HG02759 (cell line): ENCODE results near the gene FBP1.
"Not testable (repeated sequence)": the region's sequence is repeated elsewhere in the genome, so short reads cannot be mapped to it uniquely, and the experiment has no call there.

Experiments used
- ATAC-seq: cut with Tn5 transposase; IDR thresholded peaks from one replicate; pipeline ENCODE4 v1.9.1; 2021; ENCODE audit warnings: mild to moderate bottlenecking, moderate library complexity; ENCODE audit not compliant: unreplicated experiment

FBP1 gene

GRCh38 chr9:94623253-94623652, 16.1 kb downstream of the FBP1 start:
- no peak for ATAC-seq

- no peak for ATAC-seq
Observed at GRCh38 chr9:94622087-94622800, 17.1 kb downstream of the FBP1 start.

GRCh38 chr9:94619026-94619425, 20.3 kb downstream of the FBP1 start:
- no peak for ATAC-seq

- no peak for ATAC-seq
Observed at GRCh38 chr9:94613003-94613402, 26.3 kb downstream of the FBP1 start.

- no peak for ATAC-seq
Observed at GRCh38 chr9:94612071-94612470, 27.2 kb downstream of the FBP1 start.

- no peak for ATAC-seq
Observed at GRCh38 chr9:94611638-94612068, 27.7 kb downstream of the FBP1 start.

GRCh38 chr9:94610181-94610606, 29.1 kb downstream of the FBP1 start:
- no peak for ATAC-seq

- no peak for ATAC-seq
Observed at GRCh38 chr9:94607423-94607691, 32.0 kb downstream of the FBP1 start.

- ATAC-seq: no peak
Observed at GRCh38 chr9:94606646-94607422, 32.5 kb downstream of the FBP1 start.

- ATAC-seq: no peak
Observed at GRCh38 chr9:94603259-94604160, 35.8 kb downstream of the FBP1 start.

- ATAC-seq: no peak
Observed at GRCh38 chr9:94602666-94603065, 36.7 kb downstream of the FBP1 start.

GRCh38 chr9:94600715-94601114, 38.6 kb downstream of the FBP1 start:
- no peak for ATAC-seq

GRCh38 chr9:94600258-94600657, 39.1 kb downstream of the FBP1 start:
- no peak for ATAC-seq

GRCh38 chr9:94599102-94599501, 40.2 kb downstream of the FBP1 start:
- no peak for ATAC-seq

- no peak for ATAC-seq
Observed at GRCh38 chr9:94593459-94594345, 45.6 kb downstream of the FBP1 start, which contains the start of gene FBP2. Gene FBP2, minus strand, starts transcription at chr9:94593824. Its CDS starts 98 bp downstream, at chr9:94593726.

GRCh38 chr9:94592683-94593082, 46.6 kb downstream of the FBP1 start:
- not testable (repeated sequence) for ATAC-seq

GRCh38 chr9:94591876-94592275, 47.4 kb downstream of the FBP1 start:
- no peak for ATAC-seq

- not testable (repeated sequence) for ATAC-seq
Observed at GRCh38 chr9:94591046-94591545, 48.2 kb downstream of the FBP1 start.

GRCh38 chr9:94588681-94589080, 50.6 kb downstream of the FBP1 start:
- ATAC-seq: no peak

- no peak for ATAC-seq
Observed at GRCh38 chr9:94586814-94587213, 52.5 kb downstream of the FBP1 start.
